Posterior vena cava (tissue), 2 donors: ENCODE results near the gene C1orf198. TPM values are rescaled to one million over a fixed set of nuclear protein-coding genes. Genes with fewer than 3 reads are reported as not detected.

Source experiments
- DNase-seq: peaks from one replicate; pipeline ENCODE4 v3.0.0-alpha.2; 2020; ENCODE audit warnings: low spot score
- intact Hi-C, 2 donors: fragments of 100-400 bp; cut with DNase I; formaldehyde crosslinking; loops; one replicate each; pipeline versions ENCODE4 v1.14.1 to v1.14.2; 2022 to 2023
- total RNA-seq, 2 donors: library from RNA; stranded (reverse); fragmentation: NEBNext Ultra II Directional; extraction: Animal tissue kit (Norgen Biotek cat#: 25700); gene quantifications; one replicate each; pipeline ENCODE4 v1.2.1, GENCODE V29; 2021
- donor health status: DM: yes; HTN: yes; CAD: no.
- donor health status: DM: yes; HTN: yes; CAD: no.

Gene C1orf198
- total RNA-seq, 2 donors from 2014 or later = 79.5 to 98.4 TPM

- intact Hi-C loops = no loop called here
- no peak for DNase-seq
These were observed 27.1 kb upstream of the C1orf198 start for GRCh38 chr1:230895452-230895851.

GRCh38 chr1:230894664-230895063, 26.3 kb upstream of the C1orf198 start:
- DNase-seq = no peak
- intact Hi-C loops = no loop called here

- DNase-seq = no peak
- intact Hi-C loops = no loop called here
These were observed 25.7 kb upstream of the C1orf198 start for GRCh38 chr1:230894032-230894431.

GRCh38 chr1:230892018-230892491, 23.7 kb upstream of the C1orf198 start:
- DNase-seq = no peak
- intact Hi-C loops = no loop called here

- intact Hi-C loops = no loop called here
- DNase-seq = no peak
These were observed 23.1 kb upstream of the C1orf198 start for GRCh38 chr1:230891413-230891812.

- intact Hi-C loops = no loop called here
- DNase-seq = no peak
These were observed 16.3 kb upstream of the C1orf198 start for GRCh38 chr1:230884646-230885045.

GRCh38 chr1:230883967-230884366, 15.6 kb upstream of the C1orf198 start:
- no peak for DNase-seq
- intact Hi-C loops = no loop called here

GRCh38 chr1:230879778-230880177, 11.5 kb upstream of the C1orf198 start:
- intact Hi-C loops = loop anchor here in 1 of 2 donors (5.0 kb wide), 2 partner anchors 508 to 882 kb away; no protein-coding TSS in a partner anchor
- no peak for DNase-seq

- DNase-seq = peak; percentile 87
- intact Hi-C loops = loop anchor here in 1 of 2 donors (5.0 kb wide), 2 partner anchors 509 to 881 kb away; no protein-coding TSS in a partner anchor
These were observed 10.3 kb upstream of the C1orf198 start for GRCh38 chr1:230878591-230878990.

- no peak for DNase-seq
- intact Hi-C loops = loop anchor here in 1 of 2 donors (5.0 kb wide), 2 partner anchors 509 to 881 kb away; no protein-coding TSS in a partner anchor
These were observed 9.7 kb upstream of the C1orf198 start for GRCh38 chr1:230877924-230878590.

GRCh38 chr1:230877146-230877923, 9.0 kb upstream of the C1orf198 start:
- intact Hi-C loops = loop anchor here in 1 of 2 donors (5.0 kb wide), 2 partner anchors 510 to 880 kb away; no protein-coding TSS in a partner anchor
- no peak for DNase-seq

GRCh38 chr1:230876660-230877059, 8.3 kb upstream of the C1orf198 start:
- no peak for DNase-seq
- intact Hi-C loops = loop anchor here in 1 of 2 donors (5.0 kb wide), 2 partner anchors 511 to 879 kb away; no protein-coding TSS in a partner anchor

GRCh38 chr1:230875370-230875769, 7.0 kb upstream of the C1orf198 start:
- no peak for DNase-seq
- intact Hi-C loops = loop anchor here in 1 of 2 donors (5.0 kb wide), 2 partner anchors 512 to 878 kb away; no protein-coding TSS in a partner anchor

- no peak for DNase-seq
- intact Hi-C loops = no loop called here
These were observed 2.6 kb upstream of the C1orf198 start for GRCh38 chr1:230870916-230871315.

- DNase-seq = no peak
- intact Hi-C loops = loop anchor here in 1 of 2 donors (5.0 to 10.0 kb wide), 3 partner anchors 42 to 65 kb away; no protein-coding TSS in a partner anchor
These were observed 1.2 kb upstream of the C1orf198 start for GRCh38 chr1:230869500-230869899.

- intact Hi-C loops = loop anchor here in 1 of 2 donors (5.0 to 10.0 kb wide), 3 partner anchors 42 to 64 kb away; no protein-coding TSS in a partner anchor
- DNase-seq = no peak
These were observed 540 bp upstream of the C1orf198 start for GRCh38 chr1:230868736-230869385.

- no peak for DNase-seq
- intact Hi-C loops = loop anchor here in 1 of 2 donors (5.0 to 10.0 kb wide), 3 partner anchors 40 to 63 kb away; no protein-coding TSS in a partner anchor
These were observed 1.0 kb downstream of the C1orf198 start for GRCh38 chr1:230867101-230867902.
